Islet of Langerhans (tissue), 1 donor: ENCODE results near the gene MAML1.

Source experiments
- FAIRE-seq: peaks from one replicate; lab custom pipeline; 2011; peaks lifted over from hg19 to GRCh38; lab: Jason Lieb, UNC

MAML1 gene

DNA sequence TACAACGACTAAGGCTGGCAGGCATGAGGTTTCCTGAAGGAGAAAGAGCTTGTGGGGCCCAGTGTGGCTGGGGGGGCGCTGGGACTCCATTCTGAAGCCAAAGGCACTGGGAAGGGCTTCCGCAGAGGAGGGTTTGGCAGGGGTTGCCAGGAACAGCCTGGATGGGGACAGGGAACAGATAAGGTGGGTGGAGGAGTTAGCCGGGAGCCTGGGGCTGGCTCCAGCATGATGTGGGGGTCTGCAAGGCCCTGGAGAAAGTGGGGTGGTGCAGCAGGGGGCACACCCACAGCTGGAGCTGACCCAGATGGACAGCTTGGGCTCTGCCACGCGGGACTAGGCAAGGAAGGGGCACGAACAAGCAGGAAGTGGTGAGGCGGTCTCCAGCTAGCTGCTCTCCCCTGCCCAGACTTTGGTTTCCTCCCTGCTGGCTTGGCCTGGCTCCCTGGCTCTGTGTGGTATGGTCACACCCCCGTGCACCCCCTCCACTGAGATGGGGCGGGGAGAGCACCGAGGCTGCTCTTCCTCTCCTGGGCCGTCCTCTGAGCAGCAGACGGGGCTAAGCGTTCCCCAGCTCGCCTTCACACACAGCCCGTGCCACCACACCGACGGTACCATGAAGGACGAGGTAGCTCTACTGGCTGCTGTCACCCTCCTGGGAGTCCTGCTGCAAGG lies 61.0 kb downstream of the MAML1 start, which contains the start of gene LTC4S:
Gene LTC4S (plus strand): TSS at position 519 of the 672 bp plus-strand sequence. CDS start 95 bp downstream, at position 614.
- no peak for FAIRE-seq

DNA sequence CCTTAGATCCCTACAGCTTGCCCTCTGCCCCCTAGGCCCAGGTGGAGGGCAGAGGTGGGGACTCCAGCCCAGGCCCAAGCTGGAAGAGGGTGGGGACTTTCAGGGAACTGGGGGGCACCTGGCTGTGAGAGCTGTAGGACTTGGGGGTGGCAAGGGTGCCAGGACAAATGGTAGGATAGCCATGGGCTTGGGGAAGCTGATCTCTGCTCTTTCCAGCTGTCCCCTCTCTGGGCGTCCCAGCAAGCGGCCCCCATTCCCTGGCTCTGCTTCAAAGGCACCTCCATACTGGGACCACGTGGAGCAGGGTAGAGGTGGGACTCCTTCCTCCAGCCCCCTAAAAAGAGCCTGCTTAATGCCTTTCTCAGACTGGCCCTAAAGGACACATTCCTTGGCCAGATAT lies 61.5 kb downstream of the MAML1 start:
- no peak for FAIRE-seq

GRCh38 chr5:179794575-179794974 lies 62.0 kb downstream of the MAML1 start:
- FAIRE-seq: no peak

DNA sequence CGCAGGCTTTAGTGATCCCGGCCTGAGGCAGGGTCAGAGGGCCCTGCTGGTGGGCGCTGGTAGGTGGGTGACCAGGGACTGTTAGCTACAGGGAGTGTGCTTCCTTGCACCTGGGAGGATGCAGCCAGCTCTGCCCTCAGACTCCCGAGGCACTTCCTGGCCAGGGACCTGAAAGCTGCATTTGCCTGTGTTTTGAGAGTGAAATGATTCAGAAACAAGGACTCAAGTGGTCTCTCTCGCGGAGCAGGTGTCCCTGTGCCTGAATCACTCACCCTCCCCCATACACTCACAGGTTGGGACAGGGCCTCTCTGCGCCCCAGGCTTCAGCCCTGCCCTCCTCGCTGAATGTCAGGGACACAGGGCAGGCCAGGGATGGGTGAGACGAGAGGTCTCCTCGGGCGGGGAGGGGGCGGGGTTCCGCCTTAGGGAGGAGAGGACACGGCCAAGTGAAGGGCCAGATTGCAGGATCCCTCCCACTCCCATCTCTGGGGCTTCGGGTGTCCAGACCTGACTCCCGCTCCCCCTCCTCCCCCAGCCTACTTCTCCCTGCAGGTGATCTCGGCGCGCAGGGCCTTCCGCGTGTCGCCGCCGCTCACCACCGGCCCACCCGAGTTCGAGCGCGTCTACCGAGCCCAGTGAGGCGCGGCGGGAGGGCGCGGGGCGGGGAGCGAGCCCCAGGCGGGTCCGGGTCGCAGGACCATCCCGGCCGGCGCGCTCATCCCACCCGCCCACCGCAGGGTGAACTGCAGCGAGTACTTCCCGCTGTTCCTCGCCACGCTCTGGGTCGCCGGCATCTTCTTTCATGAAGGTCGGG lies 62.6 kb downstream of the MAML1 start:
- FAIRE-seq: no peak

DNA sequence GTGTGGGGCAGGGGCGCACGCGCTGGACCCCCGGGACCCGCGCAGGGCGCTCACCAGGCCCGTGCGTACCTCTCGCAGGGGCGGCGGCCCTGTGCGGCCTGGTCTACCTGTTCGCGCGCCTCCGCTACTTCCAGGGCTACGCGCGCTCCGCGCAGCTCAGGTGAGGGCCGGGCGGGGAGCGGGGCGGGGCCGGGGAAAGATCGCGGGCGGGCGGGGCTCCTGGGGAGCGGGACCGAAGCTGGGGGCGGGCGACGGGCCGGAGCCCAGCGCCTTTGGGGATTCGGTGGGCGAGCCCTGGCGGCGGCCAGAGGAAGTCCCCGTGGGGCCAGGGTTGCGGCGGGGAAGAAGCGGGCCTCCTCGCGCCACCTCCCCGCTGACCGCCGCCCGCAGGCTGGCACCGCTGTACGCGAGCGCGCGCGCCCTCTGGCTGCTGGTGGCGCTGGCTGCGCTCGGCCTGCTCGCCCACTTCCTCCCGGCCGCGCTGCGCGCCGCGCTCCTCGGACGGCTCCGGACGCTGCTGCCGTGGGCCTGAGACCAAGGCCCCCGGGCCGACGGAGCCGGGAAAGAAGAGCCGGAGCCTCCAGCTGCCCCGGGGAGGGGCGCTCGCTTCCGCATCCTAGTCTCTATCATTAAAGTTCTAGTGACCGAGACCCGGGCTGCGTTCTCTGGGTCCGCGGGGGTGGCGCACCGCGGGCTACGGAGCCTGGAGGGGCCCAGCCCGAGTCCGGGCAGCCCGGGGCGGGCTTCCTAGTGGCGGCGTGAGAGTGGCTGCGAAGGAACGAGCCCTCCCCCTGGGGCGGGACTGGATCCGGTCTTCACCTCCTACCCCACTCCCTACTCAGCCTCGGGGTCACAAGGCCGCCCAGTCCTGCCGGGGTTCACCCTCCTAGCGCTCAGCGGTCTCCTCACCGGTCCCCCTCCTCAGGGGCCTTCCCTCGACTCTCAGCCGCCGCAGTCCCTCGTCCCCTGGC lies 63.5 kb downstream of the MAML1 start:
- FAIRE-seq: no peak

DNA sequence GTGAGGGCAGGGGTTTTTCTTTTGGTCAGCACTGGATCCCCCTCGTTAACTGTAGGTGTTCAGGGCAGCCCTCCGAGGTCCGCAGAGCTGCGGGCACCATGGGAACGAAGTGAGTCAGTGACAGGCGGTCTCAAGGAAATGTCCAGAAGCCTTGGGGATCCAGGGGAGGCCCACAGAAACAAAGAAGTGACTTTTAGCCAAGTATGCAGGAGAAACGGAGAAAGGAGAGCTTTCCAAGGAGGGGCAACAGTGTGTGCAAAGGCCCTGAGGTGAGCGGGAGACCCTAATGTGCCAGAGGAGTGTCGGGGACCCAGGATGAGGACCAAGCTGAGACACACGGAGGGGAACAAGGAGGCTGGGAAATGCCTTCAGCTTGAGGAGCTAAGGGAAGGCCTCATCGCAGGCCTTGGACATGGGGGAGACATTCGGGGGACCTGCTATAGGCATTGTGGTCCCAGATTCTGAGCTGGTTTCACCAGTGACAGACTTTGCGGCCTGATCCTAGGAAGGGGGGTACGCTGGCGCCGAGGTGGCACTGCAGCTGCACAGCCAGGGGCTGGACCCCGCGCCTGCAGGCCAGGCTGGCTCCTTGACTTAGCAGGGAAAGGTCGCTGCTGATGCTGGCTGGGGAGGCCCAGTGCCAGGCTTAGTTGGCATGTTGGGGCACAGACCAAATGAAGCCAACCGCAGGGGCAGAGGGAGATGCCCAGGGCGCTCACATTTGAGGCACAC lies 64.4 kb downstream of the MAML1 start:
- no peak for FAIRE-seq

- FAIRE-seq: no peak
Measured at GRCh38 chr5:179797741-179798140, 65.1 kb downstream of the MAML1 start.

- no peak for FAIRE-seq
Measured at GRCh38 chr5:179798144-179798770, 65.6 kb downstream of the MAML1 start.

DNA sequence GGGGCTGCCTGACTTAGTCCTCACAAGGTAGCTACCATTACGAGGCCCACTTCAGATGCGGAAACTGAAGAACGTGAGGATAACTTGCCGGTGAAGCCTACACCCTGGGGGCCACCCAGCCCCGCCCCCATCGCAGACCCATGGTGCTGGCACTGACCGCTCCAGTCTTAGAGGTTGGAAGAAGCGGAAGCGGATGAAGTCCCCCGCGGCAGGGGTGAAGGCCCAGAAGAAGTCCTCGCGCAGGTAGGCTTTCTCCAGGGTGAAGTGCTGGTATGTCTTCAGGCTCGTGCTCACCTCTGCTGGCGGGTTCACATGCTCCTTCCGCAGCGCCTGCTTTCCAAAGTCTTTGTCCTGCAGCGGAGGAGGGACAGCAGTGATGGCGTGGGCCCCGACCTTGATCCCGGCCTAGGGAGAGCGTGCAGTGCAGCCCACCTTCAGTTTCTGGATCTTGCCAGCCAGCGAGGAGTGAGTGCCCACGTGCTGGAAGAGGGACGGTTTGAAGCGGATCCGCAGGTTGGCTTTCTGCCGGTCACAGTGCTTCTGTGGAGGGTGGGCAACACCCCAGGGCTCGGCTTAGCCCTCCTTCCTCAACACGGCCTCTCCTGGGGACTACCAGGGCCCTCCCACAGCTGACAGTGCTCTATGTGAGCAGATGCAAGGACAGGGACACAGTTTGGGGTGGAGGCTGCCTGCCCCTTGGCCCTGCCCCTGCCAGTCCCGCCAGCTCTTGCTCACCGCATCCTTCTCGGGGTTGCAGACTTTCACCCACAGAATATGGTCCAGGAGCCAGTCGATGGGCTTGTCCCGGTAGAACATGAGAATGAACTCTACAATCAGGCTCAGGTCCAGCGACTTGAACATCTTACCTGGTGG lies 66.4 kb downstream of the MAML1 start:
- no peak for FAIRE-seq

GRCh38 chr5:179799644-179799973 lies 67.0 kb downstream of the MAML1 start:
- no peak for FAIRE-seq

DNA sequence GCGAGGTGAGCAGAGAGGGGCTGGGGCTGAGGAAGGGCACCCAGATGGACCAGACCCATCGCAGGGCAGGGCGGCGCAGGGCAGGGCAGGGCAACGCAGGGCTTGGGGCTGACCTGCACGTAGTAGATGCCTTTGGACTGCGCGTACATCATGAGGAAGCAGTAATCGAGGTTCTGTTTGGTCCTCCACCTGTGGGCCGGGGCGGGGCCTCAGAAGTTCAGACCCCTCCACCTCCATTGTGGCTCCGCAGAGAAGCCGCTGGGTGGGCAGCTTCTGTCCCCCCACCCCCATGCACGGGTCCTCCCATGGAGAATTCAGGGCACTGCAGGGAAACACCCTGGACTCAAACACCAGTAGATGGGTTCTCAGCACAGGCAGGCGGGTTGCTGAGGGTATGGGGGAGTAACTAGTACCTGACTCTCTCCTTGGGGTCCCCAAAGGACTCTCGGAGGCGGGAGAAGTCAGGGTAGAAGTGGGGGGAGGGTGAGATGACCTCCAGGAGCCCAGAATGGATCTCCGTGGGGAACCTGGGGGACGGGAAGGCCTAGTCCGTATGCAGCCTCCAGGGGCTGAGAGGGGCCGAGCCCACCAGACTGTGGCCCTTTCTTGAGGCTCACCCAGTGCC lies 67.6 kb downstream of the MAML1 start:
- FAIRE-seq: no peak

GRCh38 chr5:179800696-179801201 lies 68.1 kb downstream of the MAML1 start:
- no peak for FAIRE-seq

- FAIRE-seq: no peak
Measured at GRCh38 chr5:179801304-179802206, 68.9 kb downstream of the MAML1 start.

DNA sequence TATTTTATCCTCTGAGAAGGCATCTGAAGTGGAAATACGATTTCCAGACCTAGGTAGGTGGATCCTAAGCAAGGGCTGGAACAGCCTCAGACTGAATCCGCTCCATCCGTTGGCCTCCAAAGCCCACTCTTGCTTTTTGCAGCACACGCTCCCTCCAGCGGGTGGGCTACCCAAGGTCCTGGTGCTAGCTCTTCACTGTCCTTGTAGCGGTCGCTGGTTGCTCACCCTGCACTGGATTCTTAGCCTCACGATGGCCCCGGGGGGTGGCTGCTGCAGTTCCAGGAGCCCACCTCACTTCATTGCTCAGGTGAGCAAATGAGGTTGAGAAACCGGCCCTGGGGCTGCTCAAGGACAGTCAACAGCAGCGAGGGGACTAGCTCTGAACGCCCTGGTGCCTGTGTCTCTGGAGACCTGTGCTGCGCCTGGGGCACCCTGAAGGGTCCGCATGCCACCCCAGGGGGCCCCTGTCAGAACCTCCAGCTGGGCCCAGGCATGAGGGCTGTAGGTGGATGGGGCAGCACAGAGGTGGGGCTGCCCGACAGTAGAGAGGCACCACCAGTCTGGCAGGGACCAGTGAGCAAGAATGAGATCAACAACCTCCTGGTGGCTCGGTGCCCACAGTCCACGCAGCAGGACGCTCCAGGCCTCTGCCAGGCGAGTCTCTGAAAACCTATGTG lies 69.7 kb downstream of the MAML1 start:
- no peak for FAIRE-seq

- FAIRE-seq: no peak
Measured at GRCh38 chr5:179802950-179803562, 70.4 kb downstream of the MAML1 start.

DNA sequence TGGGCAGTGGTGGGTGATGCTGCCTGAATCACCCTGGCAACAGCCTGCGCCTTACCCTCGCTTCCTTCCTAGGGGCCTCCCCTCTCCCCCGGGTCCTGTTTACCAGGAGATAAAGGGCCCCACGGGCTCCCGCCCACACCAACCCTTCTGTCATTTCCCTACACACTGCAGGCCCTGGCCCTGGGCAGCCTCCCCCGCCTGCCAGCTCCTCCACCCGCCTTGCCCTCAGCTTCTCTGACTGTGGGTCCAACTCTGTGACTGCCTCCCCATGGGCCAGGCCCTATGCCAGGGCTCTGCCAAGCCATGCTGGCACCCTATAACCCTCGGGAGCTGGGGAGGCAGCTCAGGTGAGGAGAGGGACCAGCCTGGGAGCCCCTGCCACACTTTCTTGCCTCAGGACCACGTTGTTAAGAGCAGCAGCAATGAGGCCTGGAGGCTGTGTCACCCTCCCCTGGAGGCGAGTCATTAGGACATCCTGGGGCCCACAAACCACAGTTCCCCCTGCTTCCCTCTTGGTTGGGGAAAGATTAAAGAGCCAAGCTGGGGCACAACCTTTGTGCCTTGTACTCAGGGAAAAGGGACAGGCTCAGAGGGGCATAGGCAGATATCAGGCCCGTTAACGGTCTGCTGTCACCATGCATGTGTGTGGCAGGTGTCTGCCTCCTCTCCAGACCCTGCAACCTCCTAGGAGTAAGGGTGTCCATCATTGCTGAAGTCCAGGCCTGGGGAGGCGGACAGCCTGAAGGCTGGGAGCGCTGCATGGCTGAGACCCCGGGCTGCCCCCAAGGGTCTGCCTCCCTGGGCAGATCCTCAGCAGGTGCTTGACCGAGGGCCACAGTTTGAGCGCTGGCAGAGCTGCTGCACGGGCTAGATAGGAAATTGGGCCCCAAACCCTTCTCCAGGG lies 71.3 kb downstream of the MAML1 start:
- FAIRE-seq: no peak

DNA sequence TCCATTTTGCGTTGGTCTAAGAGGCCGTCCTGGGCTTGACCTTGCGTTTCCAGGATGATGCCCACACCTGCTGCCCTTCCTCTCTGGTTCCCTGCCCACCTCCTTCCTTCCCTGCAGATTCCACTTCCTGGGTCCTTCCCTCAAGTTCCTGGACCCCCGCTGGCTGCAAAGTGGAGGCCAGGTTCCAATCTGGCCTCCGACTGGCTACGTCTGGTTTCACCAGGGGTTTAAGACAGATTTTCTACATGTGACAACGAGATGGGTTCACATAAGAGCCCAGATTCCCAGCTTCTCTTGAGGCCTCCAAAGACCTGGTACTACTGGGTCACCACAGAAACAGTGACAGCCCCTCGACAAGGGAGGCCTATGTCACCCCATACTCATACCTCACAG lies 71.9 kb downstream of the MAML1 start:
- FAIRE-seq: no peak
